PFSK-1 (cell line): ENCODE data around the gene ZNF219.

Experiments
- FOXP2 ChIP-seq: optimal IDR thresholded peaks from 2 replicates; pipeline ENCODE3; 2011; ENCODE audit warnings: borderline replicate concordance, control low read depth, inconsistent platforms; ENCODE audit not compliant: insufficient read depth; ENCODE audit errors: extremely low read length, extremely low read depth
- POLR2AphosphoS5 ChIP-seq: IDR thresholded peaks from 2 replicates; pipeline ENCODE4 v1.6.1; 2012; ENCODE audit warnings: low read depth, mild to moderate bottlenecking, control low read depth, low read length, moderate library complexity
- SIN3A ChIP-seq: IDR thresholded peaks from 2 replicates; pipeline ENCODE4 v1.6.1; 2012; ENCODE audit warnings: mild to moderate bottlenecking, low read length, moderate library complexity, borderline replicate concordance; ENCODE audit not compliant: insufficient read depth
- TAF1 ChIP-seq: IDR thresholded peaks from 2 replicates; pipeline ENCODE4 v1.6.1; 2012; ENCODE audit warnings: low read length, control low read depth, borderline replicate concordance; ENCODE audit not compliant: insufficient read depth
- TF ChIP-seq, protein P1 (sequence below), 2 experiments: IDR thresholded peaks; 2 replicates each; pipeline versions ENCODE4 v1.6.1 to v1.8.0; 2011 to 2012; ENCODE audit warnings: low read depth in 2 of 2, low read length in 2 of 2, control low read depth in 1 of 2, inconsistent platforms in 1 of 2, mild to moderate bottlenecking in 1 of 2, moderate library complexity in 1 of 2; ENCODE audit not compliant: insufficient read depth in 1 of 2

ZNF219 gene

DNA sequence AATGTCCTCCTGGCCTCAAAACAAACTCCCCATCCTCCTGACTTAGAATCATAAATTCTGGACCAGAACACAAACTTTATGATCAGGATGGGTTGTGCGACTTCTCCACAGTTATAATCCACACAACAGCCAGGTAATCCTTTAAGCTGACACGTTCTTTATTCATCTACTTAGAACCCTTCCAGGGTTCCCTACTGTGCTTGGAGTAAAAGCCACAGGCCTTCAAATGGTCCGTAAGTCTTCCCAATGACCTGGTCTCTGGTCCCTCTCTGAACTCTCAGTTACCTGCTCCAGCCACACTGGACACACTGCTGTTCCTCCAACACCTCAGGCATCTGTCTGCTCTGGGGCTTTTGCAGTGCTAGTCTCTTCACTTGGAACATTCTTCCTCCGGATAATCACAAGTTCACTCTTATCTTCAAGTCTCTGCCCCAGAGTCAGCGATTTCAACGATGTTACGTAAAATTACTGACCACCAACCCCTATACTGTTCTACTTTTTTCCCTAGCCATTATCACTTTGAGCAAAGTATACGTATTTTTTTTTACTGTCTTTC, 58.0 kb downstream of the ZNF219 start:
- TF ChIP-seq, protein P1, sequence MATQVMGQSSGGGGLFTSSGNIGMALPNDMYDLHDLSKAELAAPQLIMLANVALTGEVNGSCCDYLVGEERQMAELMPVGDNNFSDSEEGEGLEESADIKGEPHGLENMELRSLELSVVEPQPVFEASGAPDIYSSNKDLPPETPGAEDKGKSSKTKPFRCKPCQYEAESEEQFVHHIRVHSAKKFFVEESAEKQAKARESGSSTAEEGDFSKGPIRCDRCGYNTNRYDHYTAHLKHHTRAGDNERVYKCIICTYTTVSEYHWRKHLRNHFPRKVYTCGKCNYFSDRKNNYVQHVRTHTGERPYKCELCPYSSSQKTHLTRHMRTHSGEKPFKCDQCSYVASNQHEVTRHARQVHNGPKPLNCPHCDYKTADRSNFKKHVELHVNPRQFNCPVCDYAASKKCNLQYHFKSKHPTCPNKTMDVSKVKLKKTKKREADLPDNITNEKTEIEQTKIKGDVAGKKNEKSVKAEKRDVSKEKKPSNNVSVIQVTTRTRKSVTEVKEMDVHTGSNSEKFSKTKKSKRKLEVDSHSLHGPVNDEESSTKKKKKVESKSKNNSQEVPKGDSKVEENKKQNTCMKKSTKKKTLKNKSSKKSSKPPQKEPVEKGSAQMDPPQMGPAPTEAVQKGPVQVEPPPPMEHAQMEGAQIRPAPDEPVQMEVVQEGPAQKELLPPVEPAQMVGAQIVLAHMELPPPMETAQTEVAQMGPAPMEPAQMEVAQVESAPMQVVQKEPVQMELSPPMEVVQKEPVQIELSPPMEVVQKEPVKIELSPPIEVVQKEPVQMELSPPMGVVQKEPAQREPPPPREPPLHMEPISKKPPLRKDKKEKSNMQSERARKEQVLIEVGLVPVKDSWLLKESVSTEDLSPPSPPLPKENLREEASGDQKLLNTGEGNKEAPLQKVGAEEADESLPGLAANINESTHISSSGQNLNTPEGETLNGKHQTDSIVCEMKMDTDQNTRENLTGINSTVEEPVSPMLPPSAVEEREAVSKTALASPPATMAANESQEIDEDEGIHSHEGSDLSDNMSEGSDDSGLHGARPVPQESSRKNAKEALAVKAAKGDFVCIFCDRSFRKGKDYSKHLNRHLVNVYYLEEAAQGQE (IDR thresholded peaks at IDR 0.05; ENCODE audit: insufficient read depth in 1 of 2, low read depth in 2 of 2, low read length in 2 of 2) = no peak
- no peak for TF ChIP-seq TAF1
- TF ChIP-seq SIN3A = no peak
- no peak for TF ChIP-seq FOXP2
- TF ChIP-seq POLR2AphosphoS5 = no peak
